ENCODE data around the gene CDK18.
A peak's percentile ranks its signal among the peaks of the same experiment; 100 is the strongest.

Gene CDK18

DNA sequence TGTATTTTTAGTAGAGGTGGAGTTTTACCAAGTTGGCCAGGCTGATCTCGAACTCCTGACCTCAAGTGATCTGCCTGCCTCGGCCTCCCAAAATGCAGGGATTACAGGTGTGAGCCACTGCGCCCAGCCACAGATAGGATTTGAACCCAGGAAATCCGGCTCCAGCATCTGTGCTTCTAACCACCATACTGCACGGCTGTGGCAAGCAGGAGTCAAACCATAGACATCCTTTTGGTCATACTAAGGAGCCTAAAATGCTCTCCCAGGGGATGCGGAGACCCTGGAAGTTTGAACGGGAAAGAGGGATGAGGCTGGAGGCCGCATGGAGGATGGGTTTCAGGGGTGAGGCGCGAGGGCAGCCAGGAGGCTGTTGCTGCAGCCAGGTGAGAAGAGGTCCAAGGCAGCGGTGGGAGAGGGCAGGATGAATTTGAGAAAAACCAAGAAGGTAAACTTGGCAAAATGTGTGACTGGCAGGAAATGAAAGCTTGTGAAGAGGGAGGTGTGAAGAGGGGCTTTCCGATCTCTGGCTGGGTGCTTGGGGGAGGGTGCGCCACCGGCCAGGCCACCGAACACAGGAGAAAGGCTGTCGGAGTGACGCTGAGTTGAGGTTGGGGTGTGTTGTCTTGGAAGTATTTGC is 24.0 kb upstream of the CDK18 start:
- TF ChIP-seq RAD21 (IDR thresholded peaks at IDR 0.05; ENCODE audit: low read depth) (no peak), EP300 (IDR thresholded peaks at IDR 0.05; ENCODE audit: borderline replicate concordance) (no peak), FOXM1 (IDR thresholded peaks at IDR 0.05; ENCODE audit: borderline replicate concordance, low read depth) (no peak), YY1 (IDR thresholded peaks at IDR 0.05; ENCODE audit: low read depth) (no peak), EGR1 (IDR thresholded peaks at IDR 0.05) (no peak)
- TF ChIP-seq, protein P1, sequence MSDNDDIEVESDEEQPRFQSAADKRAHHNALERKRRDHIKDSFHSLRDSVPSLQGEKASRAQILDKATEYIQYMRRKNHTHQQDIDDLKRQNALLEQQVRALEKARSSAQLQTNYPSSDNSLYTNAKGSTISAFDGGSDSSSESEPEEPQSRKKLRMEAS (IDR thresholded peaks at IDR 0.05) = no peak

DNA sequence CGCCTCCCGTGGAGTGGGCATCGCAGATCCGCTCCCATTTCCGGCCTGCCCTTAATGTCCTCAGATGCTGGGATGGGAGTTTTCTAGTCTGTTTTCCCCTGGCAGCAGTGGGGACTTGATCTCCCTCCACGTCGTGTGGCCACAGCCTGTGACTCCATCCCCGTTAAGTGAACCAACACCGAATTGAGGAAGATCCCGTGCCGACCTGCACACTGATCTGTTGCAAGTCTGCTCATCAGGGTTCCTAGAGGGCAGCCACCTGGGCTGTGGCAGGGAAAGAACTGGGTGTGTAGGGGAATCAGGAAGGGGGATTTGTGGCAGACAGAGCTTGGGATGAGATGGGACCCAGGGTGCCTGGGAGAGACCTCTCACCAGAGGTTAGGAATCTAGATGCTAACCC is 23.3 kb upstream of the CDK18 start:
- TF ChIP-seq, protein P1 (IDR thresholded peaks at IDR 0.05) = no peak
- no peak for TF ChIP-seq TCF12 (IDR thresholded peaks at IDR 0.05; ENCODE audit: low read depth)
- no peak for TF ChIP-seq CEBPB (IDR thresholded peaks at IDR 0.05)
- no peak for TF ChIP-seq EP300 (IDR thresholded peaks at IDR 0.05; ENCODE audit: borderline replicate concordance)

- TF ChIP-seq USF1 (IDR thresholded peaks at IDR 0.05) = no peak
- TF ChIP-seq FOXM1 (IDR thresholded peaks at IDR 0.05; ENCODE audit: borderline replicate concordance, low read depth) = no peak
- no peak for TF ChIP-seq EGR1 (IDR thresholded peaks at IDR 0.05)
- TF ChIP-seq EP300 (IDR thresholded peaks at IDR 0.05; ENCODE audit: borderline replicate concordance) = no peak
These were observed 22.8 kb upstream of the CDK18 start for GRCh38 chr1:205481629-205482151.

DNA sequence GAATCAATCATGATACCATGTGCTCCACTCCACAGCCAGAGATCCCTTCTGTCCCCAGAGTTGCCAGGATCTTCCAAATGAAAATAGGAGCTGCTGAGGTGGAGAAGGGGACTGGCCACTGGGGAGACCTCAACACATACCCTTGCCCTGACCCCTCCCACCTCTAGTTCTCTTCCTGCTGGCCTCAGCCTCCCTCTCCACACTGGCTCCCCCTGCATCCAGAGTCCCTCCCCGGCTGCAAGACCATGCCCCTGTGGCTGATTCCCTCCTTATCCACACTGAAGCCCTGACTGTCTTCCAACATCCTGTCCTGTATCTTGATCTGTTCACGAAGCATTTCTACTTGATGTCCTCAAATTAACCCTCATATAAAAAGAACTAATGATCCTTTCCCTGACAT is 21.1 kb upstream of the CDK18 start:
- TF ChIP-seq USF1 (IDR thresholded peaks at IDR 0.05) = no peak

GRCh38 chr1:205484985-205485967 is 19.2 kb upstream of the CDK18 start:
- TF ChIP-seq TCF12 (IDR thresholded peaks at IDR 0.05; ENCODE audit: low read depth) = peak; percentile 84
- TF ChIP-seq YY1 (IDR thresholded peaks at IDR 0.05; ENCODE audit: low read depth) = no peak
- no peak for TF ChIP-seq EGR1 (IDR thresholded peaks at IDR 0.05)
- peak; percentile 26; the same call in 1 of the 2 replicates for TF ChIP-seq TEAD4 (IDR thresholded peaks at IDR 0.05)
- TF ChIP-seq, protein P1 (IDR thresholded peaks at IDR 0.05) = peak; percentile 38; the same call in 1 of the 2 replicates
- peak; percentile 28; the same call in 1 of the 2 replicates for TF ChIP-seq REST (IDR thresholded peaks at IDR 0.05; ENCODE audit: low read depth)
- TF ChIP-seq CREB1 (IDR thresholded peaks at IDR 0.05; ENCODE audit: low read depth) = no peak
- no peak for TF ChIP-seq CEBPB (IDR thresholded peaks at IDR 0.05)
- TF ChIP-seq ZBTB7A (IDR thresholded peaks at IDR 0.05; ENCODE audit: low read depth) = no peak
- TF ChIP-seq USF1 (IDR thresholded peaks at IDR 0.05) = no peak
- TF ChIP-seq RAD21 (IDR thresholded peaks at IDR 0.05; ENCODE audit: low read depth) = peak; percentile 99
- peak; percentile 70 for TF ChIP-seq EP300 (IDR thresholded peaks at IDR 0.05; ENCODE audit: borderline replicate concordance)
- peak; percentile 45; the same call in 1 of the 2 replicates for TF ChIP-seq NFIC (IDR thresholded peaks at IDR 0.05)
- no peak for TF ChIP-seq FOXM1 (IDR thresholded peaks at IDR 0.05; ENCODE audit: borderline replicate concordance, low read depth)
- TF ChIP-seq TAF1 (IDR thresholded peaks at IDR 0.05; ENCODE audit: low read depth) = no peak

- no peak for TF ChIP-seq TEAD4 (IDR thresholded peaks at IDR 0.05)
- TF ChIP-seq EGR1 (IDR thresholded peaks at IDR 0.05) = no peak
- TF ChIP-seq TCF12 (IDR thresholded peaks at IDR 0.05; ENCODE audit: low read depth) = no peak
- TF ChIP-seq, protein P1 (IDR thresholded peaks at IDR 0.05) = no peak
- TF ChIP-seq YY1 (IDR thresholded peaks at IDR 0.05; ENCODE audit: low read depth) = no peak
- TF ChIP-seq CREB1 (IDR thresholded peaks at IDR 0.05; ENCODE audit: low read depth) = no peak
- no peak for TF ChIP-seq EP300 (IDR thresholded peaks at IDR 0.05; ENCODE audit: borderline replicate concordance)
- no peak for TF ChIP-seq TAF1 (IDR thresholded peaks at IDR 0.05; ENCODE audit: low read depth)
- TF ChIP-seq NFIC (IDR thresholded peaks at IDR 0.05) = no peak
- no peak for TF ChIP-seq CEBPB (IDR thresholded peaks at IDR 0.05)
- TF ChIP-seq USF1 (IDR thresholded peaks at IDR 0.05) = no peak
These were observed 18.2 kb upstream of the CDK18 start for GRCh38 chr1:205486258-205486657.
